Aorta (tissue), 5 donors: ENCODE results near the gene CLCN3. TPM values are rescaled to one million over a fixed set of nuclear protein-coding genes. Genes with fewer than 3 reads are reported as not detected.
A peak's percentile ranks its signal among the peaks of the same experiment; 100 is the strongest.

Experiments used
- ATAC-seq: fragments of 200-7000 bp; cut with Tn5 transposase; one replicate; pipeline ENCODE4 v1.9.1; 2022; ENCODE audit warnings: moderate library complexity; ENCODE audit not compliant: low FRiP score
- DNase-seq, 2 donors: peaks; one replicate each; pipeline ENCODE4 v3.0.0-alpha.2; 2020
- H3K27ac ChIP-seq, 2 donors: one replicate each; pipeline ENCODE4 v1.5.1; 2013; ENCODE audit warnings: low read length in 2 of 2, mild to moderate bottlenecking in 2 of 2, moderate library complexity in 2 of 2, control low read depth in 1 of 2, inconsistent platforms in 1 of 2, low read depth in 1 of 2
- H3K27me3 ChIP-seq, 2 donors: one replicate each; pipeline ENCODE4 v1.6.1; 2013; ENCODE audit warnings: control low read depth in 1 of 2, low read length in 1 of 2, mild to moderate bottlenecking in 1 of 2, moderate library complexity in 1 of 2; ENCODE audit not compliant: insufficient read depth in 2 of 2, control insufficient read depth in 1 of 2
- H3K36me3 ChIP-seq, 2 donors: one replicate each; pipeline ENCODE4 v1.6.1; 2013; ENCODE audit warnings: control low read depth in 1 of 2, low read length in 1 of 2, mild to moderate bottlenecking in 1 of 2; ENCODE audit not compliant: insufficient read depth in 2 of 2, control insufficient read depth in 1 of 2
- H3K4me1 ChIP-seq, 2 donors: one replicate each; pipeline ENCODE4 v1.6.1; 2013; ENCODE audit warnings: low read length in 2 of 2, control low read depth in 1 of 2, mild to moderate bottlenecking in 1 of 2, moderate library complexity in 1 of 2; ENCODE audit not compliant: insufficient read depth in 2 of 2, control insufficient read depth in 1 of 2
- H3K4me3 ChIP-seq, 2 donors: one replicate each; pipeline ENCODE4 v1.5.1; 2013; ENCODE audit warnings: low read length in 2 of 2, control low read depth in 1 of 2, mild to moderate bottlenecking in 1 of 2
- H3K9me3 ChIP-seq: one replicate; pipeline ENCODE4 v1.6.1; 2013; ENCODE audit warnings: mild to moderate bottlenecking, low read length; ENCODE audit not compliant: control insufficient read depth
- WGBS, 2 donors: extraction: QIAGEN DNeasy Blood & Tissue Kit; methylation state at CpG; one replicate each; pipeline ENCODE4 v1.1.7; 2013; 5-methylcytosine and 5-hydroxymethylcytosine counted together
- intact Hi-C, 2 donors: fragments of 100-400 bp; cut with DNase I; formaldehyde crosslinking; loops; one replicate each; pipeline versions ENCODE4 v1.14.2 to v1.15.0; 2022
- polyA plus RNA-seq, 2 donors: library from polyadenylated mRNA; stranded (reverse); fragments of 200-250 nt; gene quantifications; one replicate each; pipeline ENCODE4 v1.2.3, GENCODE V29; 2013
- total RNA-seq, 2 donors: library from RNA; stranded (reverse); fragmentation: NEBNext Ultra II Directional; extraction: Animal tissue kit (Norgen Biotek cat#: 25700); gene quantifications; one replicate each; pipeline ENCODE4 v1.2.1, GENCODE V29; 2021
- donor health status: healthy with polysubstance abuse.
- donor health status: Bipolar disorder and iron deficiency.
- donor health status: DM: no; HTN: no; CAD: no.
- donor health status: DM: no; HTN: no; CAD: no.
- donor health status: DM: yes; HTN: yes; CAD: no.

CLCN3 gene
- total and polyA plus RNA-seq, 4 donors, result 4.9 to 29.1 (median 12.3) TPM

- WGBS, 2 donors, result 89 to 91% methylated on average over 11 of the region's 11 CpGs
- H3K27ac ChIP-seq, result no peak overlapping the region
- intact Hi-C loops, result no loop called here
- H3K36me3 ChIP-seq, result no peaks in the 10 kb centered on the region
- no peaks in the 10 kb centered on the region for H3K9me3 ChIP-seq
- no peaks in the 10 kb centered on the region for H3K27me3 ChIP-seq
- ATAC-seq (no peak), DNase-seq (no peak)
- H3K4me3 ChIP-seq, result no peak overlapping the region
- H3K4me1 ChIP-seq, result no peaks in the 10 kb centered on the region
These were observed 12.5 kb downstream of the CLCN3 start for GRCh38 chr4:169632896-169633295.

- DNase-seq, result no peak
- Histone ChIP-seq H3K4me3 (no peak overlapping the region), H3K36me3 (peaks cover 0 to 5% of the 10 kb centered on the region in 2 donors), H3K4me1 (no peaks in the 10 kb centered on the region), H3K27me3 (no peaks in the 10 kb centered on the region), H3K27ac (no peak overlapping the region), H3K9me3 (no peaks in the 10 kb centered on the region)
- 91 to 94% methylated on average over 1 of the region's 1 CpG for WGBS, 2 donors
- no peak for ATAC-seq
- intact Hi-C loops, result no loop called here
These were observed 14.6 kb downstream of the CLCN3 start for GRCh38 chr4:169634975-169635374.

GRCh38 chr4:169640261-169640870, 20.0 kb downstream of the CLCN3 start:
- Histone ChIP-seq H3K9me3 (no peaks in the 10 kb centered on the region), H3K27me3 (no peaks in the 10 kb centered on the region), H3K4me1 (no peaks in the 10 kb centered on the region), H3K4me3 (no peak overlapping the region), H3K27ac (no peak overlapping the region), H3K36me3 (peaks cover 0 to 5% of the 10 kb centered on the region in 2 donors)
- no peak for ATAC-seq
- no peak for DNase-seq
- intact Hi-C loops, result no loop called here

- Histone ChIP-seq H3K9me3 (no peaks in the 10 kb centered on the region), H3K4me3 (no peak overlapping the region), H3K27me3 (no peaks in the 10 kb centered on the region), H3K27ac (no peak overlapping the region), H3K36me3 (no peaks in the 10 kb centered on the region), H3K4me1 (no peaks in the 10 kb centered on the region)
- intact Hi-C loops, result no loop called here
- 81 to 87% methylated on average over 7 of the region's 7 CpGs for WGBS, 2 donors
- no peak for DNase-seq
- no peak for ATAC-seq
These were observed 24.4 kb downstream of the CLCN3 start for GRCh38 chr4:169644802-169645201.

GRCh38 chr4:169645627-169646026, 25.2 kb downstream of the CLCN3 start:
- no peaks in the 10 kb centered on the region for H3K36me3 ChIP-seq
- peaks cover 0 to under 1% of the 10 kb centered on the region in 2 donors for H3K4me1 ChIP-seq
- DNase-seq (no peak), ATAC-seq (no peak)
- no peaks in the 10 kb centered on the region for H3K9me3 ChIP-seq
- no peak overlapping the region for H3K4me3 ChIP-seq
- H3K27me3 ChIP-seq, result no peaks in the 10 kb centered on the region
- H3K27ac ChIP-seq, result no peak overlapping the region
- intact Hi-C loops, result no loop called here
- 92 to 97% methylated on average over 1 of the region's 1 CpG for WGBS, 2 donors

GRCh38 chr4:169649545-169650226, 29.3 kb downstream of the CLCN3 start:
- Histone ChIP-seq H3K9me3 (no peaks in the 10 kb centered on the region), H3K27me3 (no peaks in the 10 kb centered on the region), H3K4me3 (no peak overlapping the region), H3K4me1 (peaks cover 0 to 2% of the 10 kb centered on the region in 2 donors), H3K36me3 (no peaks in the 10 kb centered on the region), H3K27ac (no peak overlapping the region)
- DNase-seq, result peak in 1 of 2 donors; percentile 55
- WGBS, 2 donors, result 59 to 60% methylated on average over 7 of the region's 7 CpGs
- intact Hi-C loops, result no loop called here
- ATAC-seq, result no peak

- intact Hi-C loops, result no loop called here
- no peaks in the 10 kb centered on the region for H3K27me3 ChIP-seq
- no peaks in the 10 kb centered on the region for H3K36me3 ChIP-seq
- H3K9me3 ChIP-seq, result no peaks in the 10 kb centered on the region
- no peak overlapping the region for H3K4me3 ChIP-seq
- 36% methylated on average over 3 of the region's 3 CpGs for WGBS, 2 donors
- DNase-seq (no peak), ATAC-seq (no peak)
- H3K27ac ChIP-seq, result no peak overlapping the region
- peaks cover 0 to 2% of the 10 kb centered on the region in 2 donors for H3K4me1 ChIP-seq
These were observed 30.0 kb downstream of the CLCN3 start for GRCh38 chr4:169650227-169650936.

- no peaks in the 10 kb centered on the region for H3K27me3 ChIP-seq
These were observed 32.2 kb downstream of the CLCN3 start for GRCh38 chr4:169652535-169652934.

More at GRCh38 chr4:169652535-169652934, 32.2 kb downstream of the CLCN3 start:
- Histone ChIP-seq H3K36me3 (no peaks in the 10 kb centered on the region), H3K9me3 (no peaks in the 10 kb centered on the region), H3K27ac (no peak overlapping the region), H3K4me3 (no peak overlapping the region), H3K4me1 (peaks cover 0 to 2% of the 10 kb centered on the region in 2 donors)
- intact Hi-C loops, result no loop called here
- ATAC-seq (no peak), DNase-seq (no peak)
